Stimulated activated naive CD8-positive, alpha-beta T cell treated with anti-CD3 and anti-CD28 coated beads, Interleukin-15, amount 100 ng/mL, for 72 hours (primary cell): Measurements from ENCODE around the gene ST7.
A peak's percentile ranks its signal among the peaks of the same experiment; 100 is the strongest.
"Not testable (repeated sequence)": the region's sequence is repeated elsewhere in the genome, so short reads cannot be mapped to it uniquely, and the experiment has no call there.

Experiments
- ATAC-seq: fragments of 150-1000 bp; cut with Tn5 transposase; 2 replicates; pipeline ENCODE4 v1.10.0; 2021; ENCODE audit warnings: mild to moderate bottlenecking, moderate library complexity
- DNase-seq, 2 donors: peaks; one replicate each; pipeline ENCODE4 v3.0.0; 2021 to 2022
- H3K27ac Mint-ChIP-seq, 2 donors: one replicate each; pipeline ENCODE4 v1.8.0; 2022; ENCODE audit warnings: mild to moderate bottlenecking in 2 of 2, mixed read lengths in 2 of 2, moderate library complexity in 2 of 2
- H3K27me3 Mint-ChIP-seq: one replicate; pipeline ENCODE4 v1.8.0; 2022; ENCODE audit warnings: mixed read lengths
- H3K4me1 Mint-ChIP-seq: one replicate; pipeline ENCODE4 v1.8.0; 2022; ENCODE audit warnings: mild to moderate bottlenecking, mixed read lengths
- H3K4me3 Mint-ChIP-seq, 2 donors: one replicate each; pipeline ENCODE4 v1.8.0; 2022; ENCODE audit warnings: mild to moderate bottlenecking in 2 of 2, mixed read lengths in 2 of 2, moderate library complexity in 1 of 2
- H3K9me3 Mint-ChIP-seq, 2 donors: one replicate each; pipeline ENCODE4 v1.8.0; 2022; ENCODE audit warnings: mixed read lengths in 2 of 2

ST7 gene

GRCh38 chr7:116953372-116953905 is at the start of gene ST7:
TSS of gene ST7 (plus strand) at chr7:116953501. CDS start at chr7:116953541, 40 bp downstream.
- H3K27me3 Mint-ChIP-seq = peaks cover 6% of the 10 kb centered on the region
- DNase-seq (peak; percentile 68 to 71), ATAC-seq (peak; percentile 74)
- no peaks in the 10 kb centered on the region for H3K9me3 Mint-ChIP-seq
- H3K4me1 Mint-ChIP-seq = peaks cover 29% of the 10 kb centered on the region
- H3K4me3 Mint-ChIP-seq = peak within 1 kb of the TSS; percentile 86 to 90
- H3K27ac Mint-ChIP-seq = peak within 1 kb of the TSS; percentile 82 to 95

- Mint-ChIP-seq H3K4me3 (no peak overlapping the region), H3K27ac (no peak overlapping the region), H3K9me3 (no peaks in the 10 kb centered on the region), H3K27me3 (no peaks in the 10 kb centered on the region), H3K4me1 (peaks cover under 1% of the 10 kb centered on the region)
- ATAC-seq (no peak), DNase-seq (no peak)
These were observed 46.9 kb upstream of the ST7 start for GRCh38 chr7:116906391-116906790.

- no peak overlapping the region for H3K4me3 Mint-ChIP-seq
- ATAC-seq = no peak
- no peaks in the 10 kb centered on the region for H3K9me3 Mint-ChIP-seq
- peaks cover 6% of the 10 kb centered on the region for H3K4me1 Mint-ChIP-seq
- H3K27ac Mint-ChIP-seq = peak overlapping the region in 1 of 2 donors; percentile 42
- H3K27me3 Mint-ChIP-seq = no peaks in the 10 kb centered on the region
- no peak for DNase-seq
These were observed 42.9 kb upstream of the ST7 start for GRCh38 chr7:116910383-116910782.

GRCh38 chr7:116911801-116912200 is 41.5 kb upstream of the ST7 start:
- Mint-ChIP-seq H3K27me3 (no peaks in the 10 kb centered on the region), H3K9me3 (no peaks in the 10 kb centered on the region), H3K4me1 (peaks cover 6% of the 10 kb centered on the region), H3K27ac (no peak overlapping the region), H3K4me3 (no peak overlapping the region)
- DNase-seq (no peak), ATAC-seq (no peak)

- no peaks in the 10 kb centered on the region for H3K27me3 Mint-ChIP-seq
- H3K4me1 Mint-ChIP-seq = peaks cover 6% of the 10 kb centered on the region
- ATAC-seq = no peak
- no peak overlapping the region for H3K4me3 Mint-ChIP-seq
- H3K9me3 Mint-ChIP-seq = no peaks in the 10 kb centered on the region
- no peak for DNase-seq
- no peak overlapping the region for H3K27ac Mint-ChIP-seq
These were observed 40.9 kb upstream of the ST7 start for GRCh38 chr7:116912269-116912909.

- DNase-seq (no peak), ATAC-seq (no peak)
- Mint-ChIP-seq H3K4me3 (no peak overlapping the region), H3K4me1 (no peaks in the 10 kb centered on the region), H3K9me3 (no peaks in the 10 kb centered on the region), H3K27me3 (no peaks in the 10 kb centered on the region), H3K27ac (no peak overlapping the region)
These were observed 34.6 kb upstream of the ST7 start for GRCh38 chr7:116918704-116919103.

- H3K27ac Mint-ChIP-seq = peak overlapping the region in 1 of 2 donors; percentile 1
- H3K4me1 Mint-ChIP-seq = no peaks in the 10 kb centered on the region
- no peak for ATAC-seq
- H3K27me3 Mint-ChIP-seq = no peaks in the 10 kb centered on the region
- no peak for DNase-seq
- H3K9me3 Mint-ChIP-seq = no peaks in the 10 kb centered on the region
- no peak overlapping the region for H3K4me3 Mint-ChIP-seq
These were observed 32.9 kb upstream of the ST7 start for GRCh38 chr7:116920359-116920758.

- H3K9me3 Mint-ChIP-seq = no peaks in the 10 kb centered on the region
- no peak overlapping the region for H3K27ac Mint-ChIP-seq
- ATAC-seq (no peak), DNase-seq (no peak)
- H3K4me1 Mint-ChIP-seq = no peaks in the 10 kb centered on the region
- no peak overlapping the region for H3K4me3 Mint-ChIP-seq
- no peaks in the 10 kb centered on the region for H3K27me3 Mint-ChIP-seq
These were observed 30.8 kb upstream of the ST7 start for GRCh38 chr7:116922545-116922944.

GRCh38 chr7:116924741-116925140 is 28.6 kb upstream of the ST7 start:
- ATAC-seq = no peak
- Mint-ChIP-seq H3K4me3 (no peak overlapping the region), H3K9me3 (no peaks in the 10 kb centered on the region), H3K4me1 (no peaks in the 10 kb centered on the region), H3K27ac (no peak overlapping the region), H3K27me3 (no peaks in the 10 kb centered on the region)
- no peak for DNase-seq

- no peaks in the 10 kb centered on the region for H3K4me1 Mint-ChIP-seq
- no peak overlapping the region for H3K4me3 Mint-ChIP-seq
- H3K27me3 Mint-ChIP-seq = no peaks in the 10 kb centered on the region
- no peaks in the 10 kb centered on the region for H3K9me3 Mint-ChIP-seq
- H3K27ac Mint-ChIP-seq = no peak overlapping the region
- no peak for ATAC-seq
- no peak for DNase-seq
These were observed 24.3 kb upstream of the ST7 start for GRCh38 chr7:116929021-116929420.

GRCh38 chr7:116929914-116930913 is 23.1 kb upstream of the ST7 start:
- Mint-ChIP-seq H3K9me3 (no peaks in the 10 kb centered on the region), H3K4me3 (no peak overlapping the region), H3K27me3 (peaks cover 9% of the 10 kb centered on the region), H3K27ac (no peak overlapping the region), H3K4me1 (no peaks in the 10 kb centered on the region)
- ATAC-seq (peak; percentile 88), DNase-seq (peak; percentile 56 to 68)

- Mint-ChIP-seq H3K27me3 (peaks cover 18% of the 10 kb centered on the region), H3K4me1 (no peaks in the 10 kb centered on the region), H3K4me3 (no peak overlapping the region), H3K9me3 (no peaks in the 10 kb centered on the region), H3K27ac (no peak overlapping the region)
- DNase-seq (no peak), ATAC-seq (no peak)
These were observed 20.7 kb upstream of the ST7 start for GRCh38 chr7:116932566-116932965.

GRCh38 chr7:116933465-116933864 is 19.8 kb upstream of the ST7 start:
- H3K4me3 Mint-ChIP-seq = no peak overlapping the region
- ATAC-seq = no peak
- H3K9me3 Mint-ChIP-seq = no peaks in the 10 kb centered on the region
- no peak for DNase-seq
- no peaks in the 10 kb centered on the region for H3K4me1 Mint-ChIP-seq
- H3K27ac Mint-ChIP-seq = no peak overlapping the region
- peaks cover 18% of the 10 kb centered on the region for H3K27me3 Mint-ChIP-seq

- H3K27ac Mint-ChIP-seq = no peak overlapping the region
- ATAC-seq (no peak), DNase-seq (no peak)
- H3K4me3 Mint-ChIP-seq = no peak overlapping the region
- peaks cover 21% of the 10 kb centered on the region for H3K27me3 Mint-ChIP-seq
- no peaks in the 10 kb centered on the region for H3K9me3 Mint-ChIP-seq
- no peaks in the 10 kb centered on the region for H3K4me1 Mint-ChIP-seq
These were observed 18.7 kb upstream of the ST7 start for GRCh38 chr7:116934580-116934979.

- not testable (repeated sequence) for H3K27ac Mint-ChIP-seq, ATAC-seq, DNase-seq, H3K4me3 Mint-ChIP-seq, H3K9me3 Mint-ChIP-seq, H3K4me1 Mint-ChIP-seq
- H3K27me3 Mint-ChIP-seq = peaks cover 25% of the 10 kb centered on the region
These were observed 16.5 kb upstream of the ST7 start for GRCh38 chr7:116936844-116937243.

GRCh38 chr7:116938678-116939077 is 14.6 kb upstream of the ST7 start:
- Mint-ChIP-seq H3K27me3 (peaks cover 25% of the 10 kb centered on the region), H3K9me3 (no peaks in the 10 kb centered on the region), H3K4me1 (no peaks in the 10 kb centered on the region), H3K27ac (no peak overlapping the region), H3K4me3 (no peak overlapping the region)
- ATAC-seq (no peak), DNase-seq (no peak)
